Measurements from ENCODE around the gene WFDC1. TPM values are rescaled to one million over a fixed set of nuclear protein-coding genes. Genes with fewer than 3 reads are reported as not detected.

Gene WFDC1
- total and polyA plus RNA-seq, 2 experiments from 2014 or later, result 0.76 to 0.95 TPM

DNA sequence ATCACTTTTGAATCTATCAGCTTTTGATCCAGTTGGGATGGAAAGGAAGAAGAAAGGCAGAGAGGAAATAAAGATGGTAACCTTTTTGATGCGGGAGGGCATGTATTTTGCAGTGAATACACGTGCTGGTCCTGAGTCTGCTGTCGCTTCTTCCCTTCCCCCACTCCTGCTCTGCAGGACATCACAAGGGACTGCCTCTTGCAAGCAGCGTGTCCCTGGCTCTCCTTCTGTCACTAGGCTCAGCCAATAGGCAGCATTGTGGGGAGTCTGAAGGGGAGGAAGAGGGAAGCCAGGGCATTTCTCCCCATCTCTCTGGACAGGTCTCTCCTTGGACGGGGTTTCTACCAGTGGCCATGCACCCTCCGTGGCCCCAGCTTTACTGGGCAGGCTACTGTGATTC, 15.7 kb upstream of the WFDC1 start:
- peak overlapping the region; percentile 50 for H2AFZ ChIP-seq

DNA sequence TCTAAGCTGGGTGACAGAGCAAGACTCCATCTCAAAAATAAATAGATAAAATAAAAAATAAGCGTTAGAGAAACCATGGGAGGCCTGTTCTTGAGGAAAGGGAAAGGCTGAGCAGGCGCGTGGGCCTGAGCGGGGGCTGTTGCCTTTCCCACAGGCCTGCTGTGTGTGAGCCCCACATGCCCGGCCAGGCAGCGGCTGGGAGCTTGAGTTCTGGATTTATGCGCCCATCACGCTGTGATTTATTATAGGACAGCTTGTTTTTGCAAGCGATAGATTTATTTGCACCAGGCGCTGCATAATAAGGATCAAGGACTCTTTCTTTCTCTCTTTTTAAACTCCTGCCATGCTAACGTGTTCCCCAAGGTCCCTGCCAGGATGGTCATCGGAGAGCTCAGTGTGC, 14.8 kb upstream of the WFDC1 start:
- H3K36me3 ChIP-seq (ENCODE audit: insufficient read depth), result no peaks in the 10 kb centered on the region
- peak overlapping the region; percentile 43; the same call in 1 of the 2 replicates for H2AFZ ChIP-seq
- Mint-ChIP-seq H3K9me3 (no peaks in the 10 kb centered on the region), H3K4me1 (peaks cover 29% of the 10 kb centered on the region), H3K27ac (no peak overlapping the region), H3K4me3 (no peak overlapping the region), H3K27me3 (ENCODE audit: insufficient read depth, low read depth, poor library complexity) (peaks cover 12% of the 10 kb centered on the region), H3K36me3 (ENCODE audit: low read depth) (no peaks in the 10 kb centered on the region)
- ATAC-seq, result no peak
- no peaks in the 10 kb centered on the region for H3K9me2 ChIP-seq (ENCODE audit: insufficient read depth)
- no peaks in the 10 kb centered on the region for H4K20me1 ChIP-seq (replicated peaks; ENCODE audit: insufficient read depth)
- H3K27ac ChIP-seq (ENCODE audit: low read depth), result no peak overlapping the region
- no peak for TF ChIP-seq ZNF114 (CRISPR knock-in tag; IDR thresholded peaks at IDR 0.05)
- no peak for TF ChIP-seq JUNB (IDR thresholded peaks at IDR 0.05; ENCODE audit: unreplicated experiment)
- TF ChIP-seq POLR2AphosphoS5 (IDR thresholded peaks at IDR 0.05; ENCODE audit: low read depth), result no peak
- TF ChIP-seq CREB1 (CRISPR knock-in tag; IDR thresholded peaks at IDR 0.05; ENCODE audit: low read depth), result no peak
- TF ChIP-seq EZH2 (IDR thresholded peaks at IDR 0.05; ENCODE audit: low read depth, unreplicated experiment), result no peak
- TF ChIP-seq STAT1 (IDR thresholded peaks at IDR 0.05; ENCODE audit: unreplicated experiment), result no peak
- no peaks in the 10 kb centered on the region for H3K79me2 ChIP-seq (replicated peaks; ENCODE audit: insufficient read depth)
- no peak overlapping the region for H3K4me3 ChIP-seq
- DNase-seq (ENCODE audit: low spot score), result no peak
- peaks cover 22% of the 10 kb centered on the region for H3K4me1 ChIP-seq (ENCODE audit: insufficient read depth)
- H3K4me2 ChIP-seq, result no peak overlapping the region
- H3F3A ChIP-seq (replicated peaks; ENCODE audit: low read depth), result peaks cover 5% of the 10 kb centered on the region
- H3K27me3 ChIP-seq (ENCODE audit: insufficient read depth), result no peaks in the 10 kb centered on the region

More for the DNA sequence above, 15.7 kb upstream of the WFDC1 start:
- TF ChIP-seq, protein P1, sequence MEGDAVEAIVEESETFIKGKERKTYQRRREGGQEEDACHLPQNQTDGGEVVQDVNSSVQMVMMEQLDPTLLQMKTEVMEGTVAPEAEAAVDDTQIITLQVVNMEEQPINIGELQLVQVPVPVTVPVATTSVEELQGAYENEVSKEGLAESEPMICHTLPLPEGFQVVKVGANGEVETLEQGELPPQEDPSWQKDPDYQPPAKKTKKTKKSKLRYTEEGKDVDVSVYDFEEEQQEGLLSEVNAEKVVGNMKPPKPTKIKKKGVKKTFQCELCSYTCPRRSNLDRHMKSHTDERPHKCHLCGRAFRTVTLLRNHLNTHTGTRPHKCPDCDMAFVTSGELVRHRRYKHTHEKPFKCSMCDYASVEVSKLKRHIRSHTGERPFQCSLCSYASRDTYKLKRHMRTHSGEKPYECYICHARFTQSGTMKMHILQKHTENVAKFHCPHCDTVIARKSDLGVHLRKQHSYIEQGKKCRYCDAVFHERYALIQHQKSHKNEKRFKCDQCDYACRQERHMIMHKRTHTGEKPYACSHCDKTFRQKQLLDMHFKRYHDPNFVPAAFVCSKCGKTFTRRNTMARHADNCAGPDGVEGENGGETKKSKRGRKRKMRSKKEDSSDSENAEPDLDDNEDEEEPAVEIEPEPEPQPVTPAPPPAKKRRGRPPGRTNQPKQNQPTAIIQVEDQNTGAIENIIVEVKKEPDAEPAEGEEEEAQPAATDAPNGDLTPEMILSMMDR (conservative IDR thresholded peaks at IDR 0.05; ENCODE audit: low read depth in 2 of 2), result no peak
- 0 out of 2 replicates have a peak, but pooled peaks have one; percentile 17 for TF ChIP-seq CREB1 (CRISPR knock-in tag; IDR thresholded peaks at IDR 0.05; ENCODE audit: low read depth)
- no peak for TF ChIP-seq ZNF331 (CRISPR knock-in tag; IDR thresholded peaks at IDR 0.05; ENCODE audit: low read depth)
- no peaks in the 10 kb centered on the region for H3K36me3 Mint-ChIP-seq (ENCODE audit: low read depth)
- Histone ChIP-seq H3K36me3 (ENCODE audit: insufficient read depth) (no peaks in the 10 kb centered on the region), H3K27ac (ENCODE audit: low read depth) (no peak overlapping the region), H3F3A (replicated peaks; ENCODE audit: low read depth) (peaks cover 5% of the 10 kb centered on the region), H3K27me3 (ENCODE audit: insufficient read depth) (no peaks in the 10 kb centered on the region), H3K4me1 (ENCODE audit: insufficient read depth) (peaks cover 18% of the 10 kb centered on the region), H4K20me1 (replicated peaks; ENCODE audit: insufficient read depth) (no peaks in the 10 kb centered on the region), H3K4me3 (no peak overlapping the region), H3K4me2 (0 out of 2 replicates have a peak overlapping the region, but pooled peaks have one; percentile 15), H3K79me2 (replicated peaks; ENCODE audit: insufficient read depth) (no peaks in the 10 kb centered on the region), H3K9me2 (ENCODE audit: insufficient read depth) (no peaks in the 10 kb centered on the region)
- peak; percentile 58 for DNase-seq (ENCODE audit: low spot score)
- peak; percentile 37 for ATAC-seq
- no peak overlapping the region for H3K4me3 Mint-ChIP-seq
- peaks cover 10% of the 10 kb centered on the region for H3K27me3 Mint-ChIP-seq (ENCODE audit: insufficient read depth, low read depth, poor library complexity)
- H3K27ac Mint-ChIP-seq, result no peak overlapping the region
- peaks cover 23% of the 10 kb centered on the region for H3K4me1 Mint-ChIP-seq
- no peaks in the 10 kb centered on the region for H3K9me3 Mint-ChIP-seq

DNA sequence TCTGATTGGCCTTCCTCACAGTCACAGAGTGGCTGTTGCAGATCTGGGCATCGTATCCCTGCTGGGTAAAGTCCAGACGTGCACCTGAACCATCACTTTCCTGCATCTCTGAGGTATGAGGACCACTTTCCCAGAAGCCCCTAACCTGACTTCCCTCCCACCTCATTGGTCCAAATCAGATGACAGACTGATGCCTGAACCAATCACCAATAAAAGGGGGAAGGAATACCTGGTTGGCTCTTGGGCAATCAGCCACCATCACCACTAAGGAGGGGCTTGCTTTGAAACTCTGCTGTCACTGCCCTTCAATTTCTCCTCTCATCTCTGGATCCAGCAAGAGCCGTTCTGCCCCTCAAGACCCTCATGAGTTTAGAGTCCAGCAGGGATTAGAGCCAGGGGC, 13.6 kb upstream of the WFDC1 start:
- no peak for TF ChIP-seq EZH2phosphoT487 (IDR thresholded peaks at IDR 0.05; ENCODE audit: unreplicated experiment)
- H3K4me1 Mint-ChIP-seq, result peaks cover 29% of the 10 kb centered on the region
- Histone ChIP-seq H3K4me2 (no peak overlapping the region), H3K4me3 (no peak overlapping the region), H3K27me3 (ENCODE audit: insufficient read depth) (no peaks in the 10 kb centered on the region), H3K79me2 (replicated peaks; ENCODE audit: insufficient read depth) (no peaks in the 10 kb centered on the region), H3F3A (replicated peaks; ENCODE audit: low read depth) (peaks cover 5% of the 10 kb centered on the region), H3K4me1 (ENCODE audit: insufficient read depth) (peaks cover 22% of the 10 kb centered on the region), H4K20me1 (replicated peaks; ENCODE audit: insufficient read depth) (no peaks in the 10 kb centered on the region), H2AFZ (no peak overlapping the region), H3K27ac (ENCODE audit: low read depth) (no peak overlapping the region), H3K36me3 (ENCODE audit: insufficient read depth) (no peaks in the 10 kb centered on the region), H3K9me2 (ENCODE audit: insufficient read depth) (no peaks in the 10 kb centered on the region)
- peak; percentile 72 for DNase-seq (ENCODE audit: low spot score)
- no peak overlapping the region for H3K4me3 Mint-ChIP-seq
- ATAC-seq, result no peak; the same call in 2 of the 3 replicates
- no peaks in the 10 kb centered on the region for H3K36me3 Mint-ChIP-seq (ENCODE audit: low read depth)
- peaks cover 12% of the 10 kb centered on the region for H3K27me3 Mint-ChIP-seq (ENCODE audit: insufficient read depth, low read depth, poor library complexity)
- no peak overlapping the region for H3K27ac Mint-ChIP-seq
- H3K9me3 Mint-ChIP-seq, result no peaks in the 10 kb centered on the region
